ENCODE data around the gene BLVRB.

- no peak for TF ChIP-seq CTCF (conservative IDR thresholded peaks at IDR 0.05; ENCODE audit: low read length)
- TF ChIP-seq EZH2phosphoT487 (IDR thresholded peaks at IDR 0.05; ENCODE audit: borderline replicate concordance): no peak
These were observed 54.3 kb downstream of the BLVRB start for GRCh38 chr19:40411125-40411842.

Data from Loucy (cell line).